Choroid plexus epithelial cell (primary cell): Measurements from ENCODE around the gene ZNRF3.

Experiments
- DNase-seq: peaks from one replicate; pipeline ENCODE4 v3.0.0-alpha.2; 2010; ENCODE audit warnings: low read depth
- H3K4me3 ChIP-seq: 2 replicates; pipeline ENCODE4 v1.5.1; 2011; ENCODE audit warnings: low read depth, mild to moderate bottlenecking, control low read depth, low read length, moderate library complexity
- TF ChIP-seq, protein P1 (sequence below): conservative IDR thresholded peaks from 2 replicates; pipeline ENCODE4 v1.5.1; 2011; ENCODE audit warnings: low read depth, mild to moderate bottlenecking, control low read depth, inconsistent platforms, low read length, moderate library complexity

ZNRF3 gene

DNA sequence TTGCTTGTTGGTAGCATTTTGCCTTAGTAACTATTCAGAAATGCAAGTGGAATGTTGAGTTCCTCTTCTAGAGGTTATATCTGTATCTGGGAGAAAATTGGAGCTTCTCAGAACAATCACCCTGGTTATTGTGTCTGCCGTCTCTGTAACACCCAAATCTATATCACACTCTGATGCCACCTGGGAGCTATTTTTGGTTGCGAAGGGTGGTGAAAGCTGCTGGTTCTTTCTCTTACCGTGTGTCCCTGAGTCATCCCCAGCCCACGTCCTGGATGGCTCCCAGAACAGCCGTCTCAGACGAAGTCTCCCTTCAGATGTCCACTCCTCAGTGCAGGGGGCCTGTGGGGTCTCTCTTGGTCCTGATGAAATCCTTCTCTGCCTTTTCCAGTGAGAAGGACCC, 94.8 kb downstream of the ZNRF3 start:
- TF ChIP-seq, protein P1, sequence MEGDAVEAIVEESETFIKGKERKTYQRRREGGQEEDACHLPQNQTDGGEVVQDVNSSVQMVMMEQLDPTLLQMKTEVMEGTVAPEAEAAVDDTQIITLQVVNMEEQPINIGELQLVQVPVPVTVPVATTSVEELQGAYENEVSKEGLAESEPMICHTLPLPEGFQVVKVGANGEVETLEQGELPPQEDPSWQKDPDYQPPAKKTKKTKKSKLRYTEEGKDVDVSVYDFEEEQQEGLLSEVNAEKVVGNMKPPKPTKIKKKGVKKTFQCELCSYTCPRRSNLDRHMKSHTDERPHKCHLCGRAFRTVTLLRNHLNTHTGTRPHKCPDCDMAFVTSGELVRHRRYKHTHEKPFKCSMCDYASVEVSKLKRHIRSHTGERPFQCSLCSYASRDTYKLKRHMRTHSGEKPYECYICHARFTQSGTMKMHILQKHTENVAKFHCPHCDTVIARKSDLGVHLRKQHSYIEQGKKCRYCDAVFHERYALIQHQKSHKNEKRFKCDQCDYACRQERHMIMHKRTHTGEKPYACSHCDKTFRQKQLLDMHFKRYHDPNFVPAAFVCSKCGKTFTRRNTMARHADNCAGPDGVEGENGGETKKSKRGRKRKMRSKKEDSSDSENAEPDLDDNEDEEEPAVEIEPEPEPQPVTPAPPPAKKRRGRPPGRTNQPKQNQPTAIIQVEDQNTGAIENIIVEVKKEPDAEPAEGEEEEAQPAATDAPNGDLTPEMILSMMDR = no peak
- peak; percentile 54 for DNase-seq
- peak overlapping the region; percentile 1 for H3K4me3 ChIP-seq

DNA sequence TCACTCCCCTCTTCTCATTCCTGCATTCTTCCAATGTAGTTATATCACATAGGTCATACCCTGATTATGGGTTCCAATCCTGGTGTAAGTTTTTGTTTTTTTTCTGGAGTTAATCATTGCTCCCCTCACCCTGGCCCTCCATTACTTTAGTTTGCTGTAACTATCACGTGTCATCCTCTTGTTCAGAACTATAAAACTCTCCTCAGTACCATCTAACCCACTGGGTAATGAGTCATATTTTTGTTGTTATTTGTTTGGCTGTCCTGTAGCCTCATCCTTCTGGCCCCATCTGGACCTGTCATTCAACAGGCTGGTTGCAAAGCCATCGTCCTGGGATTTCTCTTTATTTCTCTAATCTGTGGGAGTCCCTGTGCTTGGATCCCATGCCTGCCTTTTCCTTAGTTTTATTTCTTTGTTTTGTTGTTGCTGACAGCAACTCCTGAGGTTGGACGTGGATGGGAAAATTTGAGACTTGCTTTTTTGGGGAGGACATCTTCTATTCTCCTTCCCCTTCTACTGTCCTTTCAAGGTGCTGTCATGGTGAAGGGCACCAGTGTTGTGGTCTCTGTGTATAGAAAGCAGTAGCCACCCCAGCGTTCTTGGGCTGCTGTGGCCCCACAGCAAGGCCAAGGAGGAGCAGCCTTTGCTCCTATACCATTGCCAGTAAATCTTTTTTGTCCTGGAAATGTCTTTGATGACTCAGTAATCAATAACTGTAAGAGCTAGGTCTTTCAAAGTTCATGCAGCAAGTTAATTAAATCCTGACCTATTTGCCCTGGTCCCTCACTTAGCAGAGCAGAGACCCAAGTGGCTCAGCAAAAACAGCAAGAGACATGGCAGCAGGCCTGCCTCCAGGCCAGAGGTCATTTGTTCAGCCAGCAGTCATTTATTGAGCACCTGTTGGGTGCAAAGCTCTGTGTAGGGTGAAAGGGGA, 95.8 kb downstream of the ZNRF3 start:
- TF ChIP-seq, protein P1 = no peak
- no peak for DNase-seq
- H3K4me3 ChIP-seq = no peak overlapping the region

DNA sequence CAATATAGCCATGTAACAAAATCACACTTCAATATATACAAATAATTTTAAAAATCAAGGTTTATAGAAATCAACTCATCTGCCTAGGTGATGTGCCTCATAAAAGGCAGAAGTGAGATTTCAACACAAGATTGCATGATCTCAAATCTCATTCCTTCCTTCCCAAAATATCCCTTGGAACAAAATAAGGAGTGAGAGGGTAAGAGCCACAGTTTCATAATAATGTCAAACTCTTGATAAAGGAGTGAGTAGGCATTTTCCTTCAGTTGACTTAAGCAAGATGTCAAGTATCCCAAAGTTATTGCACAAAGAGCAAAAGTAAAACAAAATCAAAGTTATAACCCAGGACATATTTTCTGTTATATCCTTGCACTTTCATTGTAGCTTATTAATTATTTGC, 97.0 kb downstream of the ZNRF3 start:
- TF ChIP-seq, protein P1 = no peak
- H3K4me3 ChIP-seq = no peak overlapping the region
- no peak for DNase-seq

DNA sequence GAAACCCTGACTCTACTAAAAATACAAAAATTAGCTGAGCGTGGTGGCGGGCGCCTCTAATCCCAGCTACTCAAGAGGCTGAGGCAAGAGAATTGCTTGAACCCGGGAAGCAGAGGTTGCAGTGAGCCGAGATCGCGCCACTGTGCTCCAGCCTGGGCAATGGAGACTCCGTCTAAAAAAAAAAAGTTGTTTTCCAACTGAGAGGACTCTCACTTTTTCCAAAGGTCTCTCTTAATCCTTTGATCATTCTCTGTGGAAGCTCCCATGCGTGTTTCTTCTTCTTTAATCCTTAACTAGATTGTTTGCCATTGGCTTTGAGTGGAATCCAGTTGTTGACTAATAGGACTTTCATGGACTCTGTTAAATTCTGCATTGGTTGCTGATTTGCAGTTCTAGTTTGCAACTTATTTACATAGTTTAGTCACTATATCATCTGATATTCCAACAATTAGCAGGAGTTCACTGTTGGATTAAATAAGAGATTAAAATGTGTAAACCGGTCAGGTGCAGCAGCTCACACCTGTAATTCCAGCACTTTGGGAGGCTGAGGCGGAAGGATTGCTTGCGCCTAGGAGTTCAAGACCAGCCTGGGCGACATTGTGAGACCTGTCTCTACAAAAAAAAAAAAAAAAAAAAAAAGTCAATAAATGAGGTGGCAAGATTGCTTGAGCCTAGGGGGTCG, 98.6 kb downstream of the ZNRF3 start:
- no peak overlapping the region for H3K4me3 ChIP-seq
- no peak for DNase-seq
- TF ChIP-seq, protein P1 = no peak

DNA sequence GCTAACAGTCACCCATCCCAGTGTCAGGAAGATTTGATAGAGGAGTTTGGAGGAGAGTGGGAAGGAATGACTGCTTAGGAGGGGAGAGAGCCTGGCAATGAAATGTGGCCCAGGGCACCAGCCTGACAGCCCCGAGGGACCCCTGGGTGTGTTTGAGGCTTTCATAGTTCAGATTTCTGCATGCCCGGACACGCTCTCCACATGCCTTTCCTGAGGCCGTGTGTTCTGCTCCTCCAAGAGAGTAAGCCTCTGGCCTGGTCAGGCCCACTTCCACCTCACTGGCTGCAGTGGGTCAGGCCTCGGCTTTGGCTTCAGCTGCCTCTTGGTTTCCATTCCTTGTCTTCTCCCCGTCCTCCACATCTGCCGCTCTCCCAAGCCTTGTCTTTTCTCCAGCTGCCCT, 99.8 kb downstream of the ZNRF3 start:
- no peak for DNase-seq
- no peak overlapping the region for H3K4me3 ChIP-seq
- TF ChIP-seq, protein P1 = no peak

DNA sequence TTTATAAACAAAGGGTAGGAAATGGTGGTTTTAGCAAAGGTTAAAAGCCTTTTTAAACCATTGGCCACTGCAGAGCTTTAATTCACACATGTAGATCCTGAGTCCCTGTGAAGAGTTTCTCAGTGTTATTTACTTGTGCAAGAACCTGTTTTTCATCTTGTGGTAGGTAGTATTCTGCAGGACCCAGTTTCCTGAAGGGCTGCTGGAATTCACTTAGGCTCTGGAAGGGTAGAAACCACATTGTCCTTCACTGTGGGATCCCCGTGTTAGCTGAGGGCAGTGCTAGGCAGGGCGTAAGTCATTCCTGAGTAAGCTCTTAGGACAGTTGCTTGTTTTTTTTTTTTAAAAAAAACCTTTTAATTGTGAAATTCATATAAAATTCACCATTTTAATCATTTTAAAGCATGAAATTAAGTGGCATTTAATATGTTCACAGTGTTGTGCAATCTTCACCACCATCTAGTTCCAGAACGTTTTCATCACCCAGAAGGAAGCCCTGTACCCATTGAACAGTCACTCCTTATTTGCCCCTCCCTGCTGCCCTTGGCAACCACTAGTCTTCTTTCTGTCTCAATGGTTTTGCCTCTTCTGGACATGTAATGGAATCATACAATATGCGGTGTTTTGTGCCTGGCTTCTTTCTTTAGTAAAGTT, 100.5 kb downstream of the ZNRF3 start:
- TF ChIP-seq, protein P1 = no peak
- peak; percentile 27 for DNase-seq
- no peak overlapping the region for H3K4me3 ChIP-seq
